Medulla oblongata (tissue), 1 donor: ENCODE data around the gene HEPN1.
A peak's percentile ranks its signal among the peaks of the same experiment; 100 is the strongest.

Source experiments
- DNase-seq: peaks from one replicate; pipeline ENCODE4 v3.0.0-alpha.2; 2015; ENCODE audit errors: extremely low spot score

HEPN1 gene

DNA sequence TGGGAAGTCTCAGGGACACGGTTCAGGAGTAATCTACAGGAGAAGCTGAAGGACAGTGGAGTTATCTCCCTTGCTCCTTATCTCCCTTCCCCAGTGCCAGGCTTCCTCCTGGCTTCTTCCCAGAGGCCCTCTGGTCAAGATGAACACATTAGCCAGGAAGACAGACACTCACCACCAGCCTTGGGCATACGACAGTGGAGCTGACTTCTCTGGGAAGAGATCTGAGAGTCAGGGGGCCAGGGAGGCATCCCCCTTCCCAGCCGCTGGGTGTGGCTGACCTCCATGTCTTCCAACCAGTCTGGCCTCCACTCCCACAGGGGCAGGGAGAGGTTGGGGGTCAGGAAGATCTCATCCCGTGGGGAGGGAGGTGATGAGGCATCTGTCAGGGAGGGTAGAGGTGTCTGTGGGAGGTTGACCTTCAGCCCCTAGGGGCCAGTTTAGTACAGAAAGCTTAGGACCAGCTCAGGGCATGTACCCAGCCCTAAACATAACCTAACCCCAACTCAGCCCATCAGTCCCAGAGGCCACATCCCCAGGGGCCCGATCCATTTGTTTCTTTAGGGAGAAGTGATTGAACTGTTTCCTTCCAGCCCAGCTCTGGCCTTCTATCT, 34.1 kb upstream of the HEPN1 start:
- DNase-seq, result no peak

- no peak for DNase-seq
Observed at GRCh38 chr11:124886476-124886875, 32.6 kb upstream of the HEPN1 start.

- DNase-seq, result no peak
Observed at GRCh38 chr11:124886978-124887666, 31.9 kb upstream of the HEPN1 start.

GRCh38 chr11:124887667-124888013, 31.4 kb upstream of the HEPN1 start:
- no peak for DNase-seq

GRCh38 chr11:124889191-124890091, 29.6 kb upstream of the HEPN1 start:
- peak; percentile 41 for DNase-seq

DNA sequence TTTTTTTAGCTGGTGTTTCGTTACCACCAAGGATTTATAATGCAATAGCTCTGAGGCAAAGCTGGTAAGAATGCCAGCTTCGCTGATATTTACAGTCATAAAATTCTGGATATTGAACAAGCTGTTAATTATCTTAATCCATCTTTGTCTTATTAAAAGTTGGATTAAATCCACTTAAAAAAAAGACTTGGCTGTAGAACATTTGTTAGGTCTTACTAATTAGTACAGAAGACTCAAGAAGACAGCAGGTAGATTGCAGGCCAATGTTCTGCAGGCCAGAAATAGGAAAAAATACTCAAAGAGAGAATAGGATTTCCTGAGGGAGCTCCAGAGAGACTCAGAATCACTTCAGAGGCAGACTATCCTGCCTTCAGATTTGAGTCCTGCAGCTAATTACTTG, 28.9 kb upstream of the HEPN1 start:
- no peak for DNase-seq

DNA sequence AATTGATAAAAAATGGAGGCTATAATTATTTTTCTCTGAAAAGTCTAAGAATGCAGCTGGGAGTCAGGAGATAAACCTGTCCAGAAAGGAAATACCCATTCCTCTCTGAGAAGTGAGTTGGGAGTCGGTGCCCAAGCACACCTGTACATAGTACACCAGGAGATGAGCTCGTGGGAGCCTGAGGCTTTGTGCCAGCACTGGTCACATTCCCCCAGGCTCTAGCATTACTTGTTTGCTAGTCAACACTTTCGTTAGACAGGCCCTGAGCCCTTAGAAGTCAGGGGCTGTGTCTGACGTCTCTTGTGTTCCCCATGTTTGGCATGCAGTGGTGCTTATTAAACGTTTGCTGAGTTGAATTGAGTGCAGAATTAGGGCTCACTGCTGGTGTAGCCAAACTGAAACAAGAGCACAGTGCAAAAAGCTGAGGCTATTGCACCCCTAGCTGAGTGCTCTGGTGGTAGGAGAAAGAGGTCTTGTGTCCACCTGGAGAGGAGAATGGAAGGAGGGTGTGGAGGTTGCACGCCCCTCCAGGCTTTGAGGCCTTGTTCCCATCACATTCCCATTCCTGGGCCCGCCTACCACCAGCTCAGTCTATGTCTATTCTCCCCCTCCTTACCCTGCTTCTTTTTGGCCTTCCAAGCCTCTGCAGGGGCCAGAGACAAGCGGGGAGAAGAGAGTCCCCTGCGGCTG, 28.2 kb upstream of the HEPN1 start:
- no peak for DNase-seq

GRCh38 chr11:124891373-124891861, 27.6 kb upstream of the HEPN1 start:
- DNase-seq, result no peak

- DNase-seq, result no peak
Observed at GRCh38 chr11:124892146-124892545, 26.9 kb upstream of the HEPN1 start.

DNA sequence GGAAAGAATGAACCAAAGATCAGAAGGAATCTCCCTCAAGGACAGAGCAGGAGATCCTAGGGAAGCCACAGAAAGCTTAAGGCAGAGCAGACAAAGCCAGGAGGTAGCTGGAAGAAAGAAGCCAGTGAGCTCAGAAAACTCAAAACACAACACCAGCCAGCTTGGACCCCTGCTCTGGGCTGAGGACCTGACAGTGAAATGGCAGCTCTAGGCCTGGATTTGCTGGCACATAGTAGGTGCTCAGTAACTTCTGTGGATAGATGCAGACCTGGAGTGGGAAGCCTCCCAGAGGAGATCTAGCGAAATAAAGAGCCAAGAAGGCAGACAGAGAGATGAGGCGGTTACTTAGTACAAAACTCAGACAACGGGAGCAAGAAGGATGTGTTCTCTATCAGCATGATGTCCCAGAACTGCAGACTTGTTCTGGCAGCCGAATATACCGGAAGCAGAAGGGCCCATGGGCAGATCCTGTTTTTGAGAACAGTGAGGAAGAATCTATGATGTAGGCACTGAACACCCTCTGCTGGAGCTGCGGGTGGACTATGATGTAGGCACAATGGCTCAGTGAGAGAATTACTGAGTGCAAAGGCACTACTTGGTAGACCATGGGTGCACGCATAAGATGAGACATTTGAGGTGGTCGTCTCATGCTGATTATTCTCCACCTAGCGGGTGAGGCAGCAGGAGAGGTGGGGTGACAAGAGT, 26.1 kb upstream of the HEPN1 start:
- peak; percentile 45 for DNase-seq

- no peak for DNase-seq
Observed at GRCh38 chr11:124893781-124894401, 25.2 kb upstream of the HEPN1 start.

DNA sequence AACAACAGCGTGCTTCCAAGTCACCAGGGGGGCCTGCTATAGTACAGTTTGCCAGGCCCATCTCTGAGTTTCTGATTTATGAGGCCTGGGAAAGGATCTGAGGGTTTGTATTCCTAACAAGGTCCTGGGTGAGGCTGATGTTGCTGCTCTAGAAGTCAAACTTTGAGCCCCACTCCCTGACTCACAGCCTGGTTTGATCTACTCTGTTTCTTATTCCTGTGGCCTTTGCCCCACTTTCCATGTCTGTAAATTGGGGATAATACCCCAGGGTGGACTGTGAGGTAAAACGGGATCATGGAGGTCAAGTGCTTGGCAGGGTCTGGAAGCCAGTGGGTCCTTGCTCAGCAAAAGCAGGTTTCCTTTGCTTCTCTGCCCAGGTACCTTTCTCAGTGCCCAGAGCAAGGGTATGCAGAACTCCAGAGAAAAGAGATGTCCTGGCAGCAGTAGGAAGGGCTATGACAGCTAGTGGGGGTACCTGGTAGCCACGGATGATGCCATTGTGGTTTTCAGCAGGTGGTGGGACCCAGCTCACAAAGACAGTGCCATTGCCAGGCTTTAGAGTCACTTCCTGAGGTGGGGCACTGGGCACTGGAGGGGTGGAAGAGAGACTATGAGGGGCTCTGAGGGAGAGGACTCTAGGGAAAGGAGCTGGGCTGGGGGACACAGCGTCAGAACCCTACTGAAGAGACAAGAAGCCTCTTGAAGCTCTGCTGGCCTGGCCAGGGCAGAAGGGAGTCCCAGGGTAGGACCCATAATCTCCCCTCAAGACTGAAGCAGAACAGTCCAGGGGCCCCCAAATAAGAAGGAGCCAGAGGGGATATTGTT, 24.2 kb upstream of the HEPN1 start:
- DNase-seq, result no peak

- DNase-seq, result no peak
Observed at GRCh38 chr11:124895471-124895971, 23.5 kb upstream of the HEPN1 start.

- DNase-seq, result no peak
Observed at GRCh38 chr11:124896071-124896750, 22.8 kb upstream of the HEPN1 start.

GRCh38 chr11:124896821-124897391, 22.1 kb upstream of the HEPN1 start:
- DNase-seq, result no peak

GRCh38 chr11:124897674-124898262, 21.3 kb upstream of the HEPN1 start, which contains the start of gene ROBO4:
Gene ROBO4 (minus strand): TSS chr11:124897865. CDS start chr11:124897795, 70 bp downstream.
- no peak for DNase-seq

DNA sequence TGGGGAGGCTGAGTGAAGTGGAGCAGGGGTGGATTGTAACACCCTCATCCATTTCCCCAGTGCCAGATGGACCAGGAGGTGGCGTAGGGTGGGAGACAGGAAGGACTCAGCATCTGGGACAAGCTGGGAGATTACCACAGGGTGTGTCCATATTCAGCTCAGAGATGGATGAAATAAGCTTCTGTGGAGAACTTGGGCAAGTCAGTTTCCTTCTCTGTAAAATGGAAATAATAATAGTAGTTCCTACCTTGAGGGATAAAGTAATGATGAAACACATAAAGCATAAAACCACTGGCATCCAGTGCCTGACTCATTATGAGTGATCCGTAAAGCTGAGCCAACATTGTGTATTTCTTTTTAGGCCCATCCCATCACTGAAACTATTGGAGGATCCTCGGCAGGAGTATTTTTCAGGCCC, 20.8 kb upstream of the HEPN1 start:
- DNase-seq, result no peak

DNA sequence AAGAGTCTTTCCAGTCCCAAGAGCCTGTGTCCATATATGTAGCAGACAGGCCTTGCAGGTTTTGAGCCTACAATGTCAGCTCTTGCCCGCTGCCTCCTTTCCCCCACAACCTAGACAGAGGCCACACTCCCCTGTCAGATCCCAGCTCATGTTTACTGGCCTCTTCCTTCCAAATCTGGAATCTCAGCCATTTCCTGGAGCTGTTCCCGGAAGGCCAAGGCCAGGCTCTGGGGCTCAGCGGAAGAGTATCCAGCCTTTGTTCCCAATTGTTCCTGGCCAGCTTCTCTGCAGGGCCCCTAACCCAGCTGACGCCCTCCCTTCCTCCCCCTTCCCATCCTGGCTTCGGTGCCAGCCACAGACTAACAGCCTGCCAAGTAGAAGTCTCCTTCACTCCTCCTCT, 20.3 kb upstream of the HEPN1 start:
- DNase-seq, result peak; percentile 81
